Fibroblast of skin of scalp (primary cell): ENCODE data around the gene MAP2K7. TPM values are rescaled to one million over a fixed set of nuclear protein-coding genes. Genes with fewer than 3 reads are reported as not detected.
A peak's percentile ranks its signal among the peaks of the same experiment; 100 is the strongest.
"Not testable (repeated sequence)": the region's sequence is repeated elsewhere in the genome, so short reads cannot be mapped to it uniquely, and the experiment has no call there.

Experiments
- DNase-seq: peaks from one replicate; pipeline ENCODE4 v3.0.0-alpha.2; 2013
- polyA plus RNA-seq, 2 experiments: library from polyadenylated mRNA; unstranded; fragments of 120-200 nt; gene quantifications; one replicate each; pipeline ENCODE4 v1.2.1, GENCODE V29; 2013; ENCODE audit not compliant: insufficient read length in 2 of 2

MAP2K7 gene
- 18.2 TPM for polyA plus RNA-seq (2013, experiment 1 of 2; ENCODE audit: insufficient read length)
- 16.7 TPM for polyA plus RNA-seq (2013, experiment 2 of 2; ENCODE audit: insufficient read length)

DNA sequence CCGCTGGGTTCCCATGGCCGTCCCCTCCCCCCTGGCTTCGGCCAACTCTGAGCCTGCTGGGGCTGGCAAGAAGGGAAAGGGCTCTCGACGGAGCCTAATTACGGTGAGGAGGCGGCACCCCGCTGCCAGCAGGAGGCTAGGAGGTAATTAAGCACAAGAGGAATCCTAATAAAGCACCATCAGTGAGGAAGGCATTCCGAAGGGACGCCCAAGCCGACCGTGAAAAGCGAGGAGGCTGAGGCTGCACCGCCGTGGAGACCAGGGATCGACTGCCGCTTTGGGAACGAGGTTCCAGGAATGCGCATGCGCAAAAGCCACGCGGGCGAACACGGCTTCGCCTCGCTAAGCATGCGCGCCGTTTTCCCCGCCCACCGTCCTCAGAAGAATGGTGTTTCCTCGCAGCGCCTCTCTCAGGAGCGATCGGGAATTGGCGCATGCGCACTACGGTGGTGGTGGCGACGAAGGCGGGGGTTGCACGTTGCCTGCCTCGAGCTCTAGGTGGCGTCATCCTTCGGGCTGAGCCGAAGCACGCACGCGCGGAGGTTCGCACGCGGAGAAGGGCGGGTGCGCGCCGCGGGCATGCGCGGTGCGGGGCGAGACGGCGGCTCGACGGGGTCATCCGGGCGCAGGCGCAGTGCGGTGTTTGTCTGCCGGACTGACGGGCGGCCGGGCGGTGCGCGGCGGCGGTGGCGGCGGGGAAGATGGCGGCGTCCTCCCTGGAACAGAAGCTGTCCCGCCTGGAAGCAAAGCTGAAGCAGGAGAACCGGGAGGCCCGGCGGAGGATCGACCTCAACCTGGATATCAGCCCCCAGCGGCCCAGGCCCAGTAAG, at the start of gene MAP2K7:
MAP2K7 (plus strand) TSS at position 634 of the 830 bp plus-strand sequence; CDS start at position 702, 68 bp downstream.
- DNase-seq: peak; percentile 99

DNA sequence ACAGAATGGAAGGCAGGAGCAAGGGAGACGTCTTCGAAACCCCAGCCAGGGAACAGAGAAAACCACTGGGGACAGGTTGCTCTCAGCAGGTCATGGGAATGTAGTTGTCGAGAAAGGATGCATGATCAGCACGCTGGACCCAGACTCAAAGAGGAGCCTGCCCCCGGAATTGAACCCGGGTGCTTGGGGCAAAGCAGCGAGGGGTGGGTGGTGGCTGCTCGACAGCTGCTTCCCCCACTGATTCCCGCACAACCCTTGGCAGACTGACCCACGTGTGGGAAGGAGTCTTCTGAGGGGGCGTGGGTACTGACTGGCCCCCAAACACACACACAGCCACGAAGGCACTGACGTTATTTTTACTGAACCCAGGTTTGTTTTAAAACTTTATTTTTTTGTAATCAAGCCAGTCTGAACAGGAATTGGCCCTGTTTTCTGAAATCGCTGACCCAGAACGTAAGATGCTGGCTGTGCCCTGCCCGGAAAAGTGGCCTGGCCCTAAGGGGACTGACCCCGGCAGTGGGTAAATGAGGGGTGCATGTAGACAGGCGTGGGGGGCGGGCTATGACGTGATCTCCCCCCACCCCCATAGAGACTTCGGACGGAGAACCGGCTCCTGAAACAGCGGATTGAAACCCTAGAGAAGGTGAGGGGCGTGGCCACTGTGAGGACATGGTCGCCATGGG, 48.1 kb upstream of the MAP2K7 start:
- no peak for DNase-seq

DNA sequence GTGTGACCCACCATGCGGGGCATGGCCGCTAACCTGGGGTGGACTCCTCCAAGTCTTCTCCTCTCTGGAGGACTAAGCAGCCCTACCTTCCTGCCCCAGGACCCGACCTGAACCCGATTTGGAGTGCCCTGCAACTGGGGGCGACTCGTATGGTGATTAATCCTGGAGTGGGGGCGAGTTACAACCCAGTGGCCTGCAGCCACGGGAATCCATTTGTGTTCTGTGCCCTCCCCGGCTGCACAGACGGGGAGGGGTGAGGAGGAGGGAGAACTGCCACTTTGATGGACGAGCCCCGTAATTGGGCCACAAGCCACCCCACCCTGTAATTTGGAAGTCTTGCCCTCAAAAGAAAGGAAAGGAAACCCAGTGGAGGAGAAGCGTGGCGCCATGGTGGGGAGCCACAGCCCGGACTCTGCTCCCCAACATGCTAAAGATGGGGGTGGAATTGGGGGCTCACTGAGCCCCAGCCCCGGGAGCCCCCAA, 47.5 kb upstream of the MAP2K7 start:
- DNase-seq: no peak

DNA sequence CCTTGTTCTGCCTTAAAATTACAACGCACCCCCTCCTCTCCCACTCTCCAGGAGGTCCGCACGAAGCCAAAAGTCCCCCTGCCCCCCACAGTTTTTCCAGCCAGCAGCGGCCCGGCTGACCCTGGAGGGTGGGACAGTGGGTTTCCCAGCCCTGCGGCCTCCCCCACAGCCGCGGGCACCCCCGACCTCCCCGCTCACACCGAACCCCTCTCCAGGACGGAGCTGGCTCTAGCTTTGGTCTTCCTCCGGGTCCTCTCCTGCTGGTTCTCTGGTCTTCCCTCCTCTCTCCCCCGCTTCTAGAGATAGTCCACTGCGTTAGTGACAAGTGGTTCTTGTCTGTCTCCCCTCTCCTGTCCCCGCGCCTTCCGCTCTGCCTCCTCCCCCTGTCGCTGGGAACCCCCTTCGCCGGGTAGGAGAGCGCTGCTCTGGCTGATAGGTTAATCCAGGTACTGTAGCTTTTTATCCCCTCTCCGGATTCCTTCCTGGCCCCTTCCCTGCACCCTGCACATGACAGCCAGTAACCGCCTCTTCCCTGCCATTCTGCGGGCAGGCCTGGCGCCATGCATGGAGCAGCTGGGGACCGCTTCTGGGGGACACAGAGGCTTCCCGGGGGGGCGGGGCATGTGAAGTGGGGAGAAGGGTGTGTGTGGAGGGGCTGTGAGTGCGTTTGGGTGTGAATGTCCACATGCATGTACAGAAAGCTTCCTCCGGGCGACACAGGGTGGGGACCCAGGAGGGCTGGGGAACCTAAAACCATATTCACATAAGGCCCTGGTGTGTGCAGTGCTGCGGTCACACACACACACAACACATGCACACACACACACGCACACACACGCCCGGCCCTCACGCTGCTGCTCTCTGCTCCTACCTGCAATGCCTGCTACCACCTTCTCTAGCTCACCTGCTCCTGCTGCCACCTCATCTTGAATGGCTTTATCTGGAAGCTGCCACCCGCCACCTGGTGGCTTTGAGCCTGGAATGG, 46.7 kb upstream of the MAP2K7 start:
- no peak for DNase-seq

DNA sequence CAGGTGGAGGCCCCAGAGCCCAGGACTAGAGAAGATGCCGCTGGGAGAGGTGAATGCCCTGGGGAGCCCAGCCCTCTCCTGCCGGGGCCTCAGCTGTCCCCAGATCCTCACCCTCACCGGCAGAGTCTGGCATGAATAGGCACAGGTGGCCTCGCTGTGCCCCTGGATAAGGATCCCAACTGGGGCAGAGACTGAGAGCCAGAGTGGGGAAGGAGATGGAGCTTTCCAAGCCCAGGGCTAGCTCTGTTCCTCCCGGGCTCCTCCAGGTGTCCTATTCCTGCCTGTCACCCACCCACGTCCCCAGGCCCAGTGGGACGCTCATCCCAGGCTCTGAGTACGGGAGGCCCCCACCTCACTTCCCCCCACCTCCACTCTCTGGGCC, 46.0 kb upstream of the MAP2K7 start:
- no peak for DNase-seq

DNA sequence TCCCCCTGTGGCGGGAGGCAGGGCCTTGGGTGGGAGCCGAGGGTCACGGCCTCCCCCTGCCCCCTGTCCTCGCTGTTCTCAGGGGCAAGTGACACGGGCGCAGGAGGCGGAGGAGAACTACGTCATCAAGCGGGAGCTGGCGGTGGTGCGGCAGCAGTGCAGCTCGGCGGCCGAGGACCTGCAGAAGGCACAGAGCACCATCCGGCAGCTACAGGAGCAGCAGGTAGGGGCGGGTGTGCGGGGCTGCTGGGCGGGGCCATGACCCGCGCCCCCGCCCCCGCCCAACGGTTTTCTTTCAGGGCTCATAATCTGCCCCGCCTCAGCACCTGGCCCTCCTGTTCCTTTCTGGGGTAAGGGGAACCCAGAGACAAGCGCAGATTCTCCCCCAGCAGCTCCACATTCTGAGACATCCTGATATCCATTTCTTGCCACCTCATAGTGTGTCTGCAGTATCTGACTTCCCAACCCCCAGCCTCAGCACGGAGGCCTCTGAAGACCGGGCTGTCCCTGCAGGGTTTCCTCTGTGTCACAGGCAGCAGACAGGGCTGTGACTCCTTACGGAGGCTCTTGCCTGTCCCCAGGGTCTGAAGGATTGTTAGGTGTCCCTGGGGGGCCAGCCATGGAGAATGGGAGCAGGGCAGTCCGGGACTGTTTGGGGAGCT, 45.4 kb upstream of the MAP2K7 start:
- no peak for DNase-seq

DNA sequence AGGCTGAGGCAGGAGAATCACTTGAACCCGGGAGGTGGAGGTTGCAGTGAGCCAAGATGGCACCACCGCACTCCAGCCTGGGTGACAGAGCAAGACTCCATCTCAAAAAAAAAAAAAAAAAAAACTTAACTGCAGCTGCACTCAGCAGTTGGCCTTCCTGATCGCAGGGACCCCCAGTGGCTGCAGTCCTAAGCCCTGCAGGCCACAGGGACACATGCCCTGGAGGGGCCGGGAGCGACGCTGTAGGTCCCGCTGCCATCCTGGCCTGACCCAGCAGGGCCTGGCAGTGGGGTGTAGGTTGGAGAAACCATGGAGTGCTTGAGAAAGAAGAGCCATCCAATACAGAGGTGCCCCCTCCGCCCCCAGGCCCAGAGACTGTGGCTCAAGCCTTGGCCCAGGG, 44.6 kb upstream of the MAP2K7 start:
- DNase-seq: not testable (repeated sequence)

DNA sequence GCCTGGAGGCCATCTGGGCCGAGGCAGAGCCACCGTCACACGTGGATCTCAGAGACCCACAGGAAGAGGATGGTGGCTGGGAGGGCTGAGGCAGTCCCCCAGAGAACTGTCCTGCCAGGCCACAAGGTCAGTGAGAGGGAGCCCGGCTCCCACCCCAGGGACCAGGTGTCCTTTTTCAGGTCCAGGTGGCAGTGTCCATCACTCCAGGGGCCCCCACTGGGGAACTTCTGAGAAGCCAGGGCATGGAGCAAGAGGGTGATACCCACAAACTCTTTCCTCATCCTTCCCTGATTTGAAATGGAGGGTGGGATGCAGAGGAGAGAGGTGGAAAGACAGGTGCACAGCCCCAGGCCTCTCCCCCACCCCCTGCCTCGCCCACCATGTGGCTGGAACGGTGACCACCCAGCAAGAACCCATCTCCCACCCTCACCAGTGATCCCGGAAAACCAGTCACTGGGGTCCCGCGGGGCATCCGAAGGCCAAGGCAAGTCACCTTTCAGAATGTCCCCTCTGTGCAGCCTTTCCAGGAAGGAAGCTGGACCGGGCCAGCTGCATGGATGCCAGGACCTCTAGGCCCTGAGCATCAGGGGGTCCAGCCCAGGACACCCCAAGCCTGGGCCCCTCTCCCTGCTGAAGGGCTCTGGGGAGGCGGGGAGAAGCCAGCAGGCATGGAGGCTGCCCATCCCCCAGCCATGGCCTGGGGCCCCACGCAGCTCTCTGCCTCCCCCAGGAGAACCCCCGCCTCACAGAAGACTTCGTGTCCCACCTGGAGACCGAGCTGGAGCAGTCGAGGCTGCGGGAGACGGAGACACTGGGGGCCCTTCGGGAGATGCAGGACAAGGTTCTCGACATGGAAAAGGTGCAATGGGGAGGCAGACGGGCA, 43.6 kb upstream of the MAP2K7 start:
- no peak for DNase-seq

DNA sequence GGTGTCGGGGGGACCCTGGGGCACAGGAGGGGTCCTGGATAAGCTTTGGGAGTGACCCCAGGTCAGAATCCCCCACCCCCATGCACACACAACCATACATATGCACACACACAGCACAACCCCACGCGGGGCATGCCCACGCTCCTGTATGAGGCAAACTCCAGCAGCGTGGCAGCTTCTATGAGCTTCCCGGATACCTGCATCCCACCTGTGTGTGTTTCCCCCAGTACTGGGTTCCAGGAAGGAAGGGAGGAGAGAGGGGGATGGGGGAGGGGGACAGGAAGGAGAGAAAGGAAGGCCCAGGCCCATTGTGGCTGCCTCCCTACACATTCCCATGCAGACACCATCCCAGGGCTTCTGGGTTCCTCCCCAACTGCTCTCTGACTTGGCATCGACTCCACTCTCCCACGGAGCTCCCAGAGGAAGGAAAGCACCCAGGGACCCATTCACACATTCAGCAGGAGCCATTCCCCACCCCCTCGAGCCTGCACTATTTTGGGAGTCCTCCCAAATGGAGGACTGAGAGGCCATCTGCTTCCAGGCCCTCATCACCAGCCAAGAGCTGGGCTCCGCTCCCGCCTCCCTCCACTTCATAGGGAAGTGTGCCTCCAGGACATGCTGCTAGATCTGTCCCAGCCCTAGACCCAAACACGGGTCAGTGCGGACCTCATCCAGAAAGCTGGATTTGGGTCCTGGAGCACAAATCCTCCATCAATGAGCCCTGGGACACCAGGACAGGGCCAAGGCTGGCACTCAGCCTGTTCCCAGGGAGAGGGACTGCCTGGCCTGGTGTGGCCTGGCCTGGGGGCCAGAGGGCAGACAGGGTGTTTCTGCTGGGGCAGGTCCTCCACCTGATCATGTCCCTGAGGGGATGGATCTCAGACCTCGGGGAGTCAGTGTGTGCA, 42.7 kb upstream of the MAP2K7 start:
- DNase-seq: no peak

DNA sequence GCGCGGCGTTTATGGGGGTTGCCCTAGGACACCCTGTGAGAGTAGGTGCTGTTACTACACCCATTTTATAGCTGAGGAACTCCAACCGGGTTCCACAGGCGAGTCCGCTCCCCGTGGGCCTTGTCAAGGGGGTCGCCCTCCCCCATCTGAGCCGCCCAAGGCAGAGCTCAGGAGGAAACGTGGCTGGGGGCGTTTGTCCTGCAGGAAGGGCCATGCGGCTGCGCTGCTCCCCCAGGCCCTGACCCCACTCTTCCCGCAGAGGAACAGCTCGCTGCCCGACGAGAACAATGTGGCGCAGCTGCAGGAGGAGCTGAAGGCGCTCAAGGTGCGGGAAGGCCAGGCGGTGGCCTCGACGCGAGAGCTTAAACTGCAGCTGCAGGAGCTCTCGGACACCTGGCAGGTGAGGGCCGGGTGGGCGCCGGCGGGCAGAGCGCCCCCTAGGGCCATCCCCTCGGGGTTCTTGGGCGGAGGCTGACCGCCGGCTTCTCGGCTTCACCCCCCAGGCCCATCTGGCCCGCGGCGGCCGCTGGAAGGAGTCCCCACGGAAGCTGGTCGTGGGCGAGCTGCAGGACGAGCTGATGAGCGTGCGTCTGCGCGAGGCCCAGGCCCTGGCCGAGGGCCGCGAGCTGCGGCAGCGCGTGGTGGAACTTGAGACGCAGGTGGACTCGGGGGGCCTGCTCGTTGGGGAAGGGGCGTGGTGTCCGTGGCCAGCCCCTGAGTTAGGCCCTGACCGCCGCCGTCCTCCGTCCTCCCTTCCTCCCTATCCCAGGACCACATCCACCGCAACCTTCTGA, 41.9 kb upstream of the MAP2K7 start:
- no peak for DNase-seq

DNA sequence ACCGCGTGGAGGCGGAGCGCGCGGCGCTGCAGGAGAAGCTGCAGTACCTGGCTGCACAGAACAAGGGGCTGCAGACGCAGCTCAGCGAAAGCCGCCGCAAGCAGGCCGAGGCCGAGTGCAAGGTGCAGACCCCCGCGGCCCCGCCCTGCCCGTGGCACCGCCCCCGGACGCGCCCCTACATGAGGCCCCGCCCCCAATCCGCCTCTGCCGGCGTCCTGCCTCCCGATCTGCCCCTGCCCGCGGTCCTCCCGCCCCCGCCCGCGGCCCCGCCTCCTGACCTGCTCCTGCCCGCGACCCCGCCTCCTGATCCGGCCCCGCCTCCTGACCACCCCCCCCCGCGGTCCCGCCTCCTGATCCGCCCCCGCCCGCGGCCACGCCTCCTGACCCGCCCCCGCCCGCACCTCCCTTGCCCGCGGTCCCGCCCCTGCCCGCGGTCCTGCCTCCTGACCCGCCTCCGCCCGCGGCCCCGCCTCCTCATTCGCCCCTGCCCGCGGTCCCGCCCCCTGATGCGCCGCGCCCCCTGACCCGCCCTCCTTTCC, 41.2 kb upstream of the MAP2K7 start:
- DNase-seq: peak; percentile 54

DNA sequence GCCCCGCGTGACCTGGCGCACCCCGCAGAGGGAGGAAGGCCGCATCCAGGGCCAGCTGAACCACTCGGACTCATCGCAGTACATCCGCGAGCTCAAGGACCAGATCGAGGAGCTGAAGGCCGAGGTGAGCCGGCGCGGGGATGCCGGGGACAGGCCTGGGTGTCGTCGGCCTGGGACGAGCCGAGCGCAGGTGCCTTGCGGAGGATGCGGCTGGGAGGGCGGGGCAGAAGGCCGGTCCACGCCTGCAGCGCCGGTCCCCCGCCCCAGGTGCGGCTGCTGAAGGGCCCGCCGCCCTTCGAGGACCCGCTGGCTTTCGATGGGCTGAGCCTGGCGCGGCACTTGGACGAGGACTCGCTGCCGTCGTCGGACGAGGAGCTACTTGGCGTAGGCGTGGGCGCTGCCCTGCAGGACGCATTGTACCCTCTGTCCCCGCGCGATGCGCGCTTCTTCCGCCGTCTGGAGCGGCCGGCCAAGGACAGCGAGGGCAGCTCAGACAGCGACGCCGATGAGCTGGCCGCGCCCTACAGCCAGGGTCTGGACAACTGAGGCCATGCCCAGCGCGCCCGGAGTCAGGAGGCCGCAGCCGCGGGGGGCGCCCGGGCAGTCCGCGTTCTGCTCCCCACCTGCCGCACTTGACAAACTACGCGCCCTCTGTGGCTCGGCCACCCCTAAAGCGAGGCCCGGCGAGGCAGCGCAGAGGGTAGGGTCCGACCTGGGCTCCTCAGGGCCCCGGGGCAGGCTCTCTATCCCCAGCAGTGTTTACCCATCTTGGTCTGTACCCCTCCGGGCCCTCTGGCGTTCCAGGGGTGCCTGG, 40.3 kb upstream of the MAP2K7 start:
- DNase-seq: no peak

DNA sequence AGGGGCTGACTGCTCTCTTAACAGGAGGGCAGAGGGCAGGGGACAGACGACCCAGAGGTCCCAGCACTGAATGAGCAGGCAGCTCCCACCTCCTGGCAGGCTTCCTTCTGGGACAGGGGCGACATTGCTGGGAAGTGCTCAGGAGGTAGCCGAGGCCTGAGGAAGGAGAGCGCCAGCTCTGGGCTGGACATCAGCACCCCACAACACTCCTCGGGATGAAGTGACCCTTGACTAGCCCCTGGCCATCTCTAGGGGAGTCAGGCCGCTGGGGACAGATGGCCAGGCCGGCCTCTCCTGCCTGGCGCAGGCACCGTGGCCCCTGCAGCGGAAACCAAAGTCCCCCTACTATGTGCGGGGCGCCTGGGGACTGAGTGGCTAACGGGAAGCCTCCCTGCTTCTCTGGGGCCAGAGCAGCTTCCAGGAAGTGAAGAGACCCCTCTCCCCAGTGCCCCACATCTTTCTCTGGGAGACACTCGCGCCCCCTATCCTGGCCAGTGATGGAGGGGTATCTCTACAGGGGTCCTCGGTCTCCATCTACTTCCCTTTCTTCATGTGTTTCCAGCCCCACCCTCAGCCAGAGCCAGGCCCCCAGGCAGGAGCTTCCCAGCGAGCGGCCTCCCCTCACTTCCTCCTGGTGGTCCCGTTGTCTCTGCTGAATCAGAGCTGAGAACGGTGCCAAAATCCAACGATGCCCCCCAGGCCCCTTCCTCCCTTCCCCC, 39.5 kb upstream of the MAP2K7 start:
- no peak for DNase-seq

DNA sequence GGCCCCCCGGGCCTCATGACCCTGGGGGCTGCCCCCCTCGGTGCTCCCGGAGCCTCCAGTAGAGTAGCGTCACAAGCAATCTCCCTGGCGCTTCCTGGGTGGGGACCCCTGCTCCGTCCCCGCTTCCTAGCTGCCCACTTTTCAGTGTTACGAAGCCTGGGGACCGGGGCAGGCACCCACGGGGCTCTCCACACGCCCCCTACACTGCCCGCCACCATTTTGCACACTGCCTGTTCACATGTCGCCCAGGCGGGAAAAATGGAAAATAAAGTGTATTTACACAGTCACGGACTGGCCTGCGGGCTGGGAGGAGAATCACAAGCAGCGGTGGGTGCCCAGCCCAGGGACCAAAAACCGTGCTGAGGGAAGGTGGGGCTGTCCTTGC, 39.0 kb upstream of the MAP2K7 start:
- no peak for DNase-seq

DNA sequence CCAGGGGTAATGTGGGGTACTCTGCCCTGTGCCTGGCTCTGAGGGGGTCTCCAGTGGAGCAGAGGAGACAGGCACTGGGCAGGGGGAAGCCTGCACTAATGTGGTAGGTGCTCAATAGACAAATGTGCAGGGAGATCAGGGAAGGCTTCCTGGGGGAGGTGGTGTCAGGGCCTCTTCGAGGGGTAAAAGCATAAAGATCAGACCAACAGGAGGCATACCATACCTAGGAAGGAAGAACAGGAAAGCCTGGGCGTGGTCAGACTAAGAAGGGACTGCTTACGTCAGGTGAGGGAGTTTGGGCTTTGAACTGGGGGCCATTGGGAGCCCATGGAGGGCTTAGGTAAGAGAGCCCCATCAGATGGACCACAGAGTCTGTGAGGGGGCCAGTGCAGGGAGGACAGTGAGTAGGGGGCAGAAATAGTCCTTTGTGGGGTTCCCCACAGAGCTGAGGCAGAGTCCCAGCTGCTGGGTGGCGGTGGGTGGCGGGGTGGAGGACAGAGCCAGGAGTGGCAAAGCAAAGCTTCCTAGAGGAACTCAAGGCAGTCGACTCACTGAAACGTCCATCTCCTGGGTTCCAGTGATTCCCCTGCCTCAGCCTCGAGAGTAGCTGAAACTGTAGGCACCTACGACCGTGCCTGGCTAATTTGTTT, 38.3 kb upstream of the MAP2K7 start:
- DNase-seq: no peak

DNA sequence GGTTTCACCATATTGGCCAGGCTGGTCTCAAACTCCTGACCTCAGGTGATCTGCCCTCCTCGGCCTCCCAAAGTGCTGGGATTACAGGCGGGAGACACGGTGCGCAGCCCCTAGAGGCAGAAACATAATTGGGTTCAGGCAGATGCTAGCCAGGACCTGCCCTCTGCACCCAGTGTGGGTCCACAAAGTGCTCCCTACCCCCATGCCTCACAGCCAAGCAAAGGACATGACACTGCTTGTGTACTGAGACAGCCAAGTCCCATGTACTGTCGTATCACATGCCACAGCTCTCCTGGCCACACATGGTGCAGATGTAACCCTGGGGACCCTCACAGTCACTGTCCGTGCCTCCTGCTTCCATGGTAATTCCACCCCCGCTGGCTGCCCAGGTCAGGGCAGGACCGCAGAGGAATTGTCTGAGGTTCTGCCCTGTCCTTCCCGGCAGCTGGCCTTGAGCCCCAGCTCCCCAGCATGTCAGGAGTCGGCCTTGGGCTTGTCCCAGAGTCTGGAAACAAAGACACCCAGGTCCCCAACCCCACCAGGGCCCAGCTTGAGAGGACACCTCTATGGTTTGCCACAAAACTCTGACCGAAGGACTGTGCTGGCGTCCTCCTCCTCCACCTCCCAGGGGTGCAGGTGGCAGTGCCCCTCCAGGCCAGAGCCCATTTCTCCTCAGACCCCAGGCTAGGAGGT, 37.1 kb upstream of the MAP2K7 start:
- no peak for DNase-seq
